Neural progenitor cell (in vitro differentiated cells): ENCODE results near the gene HABP4. TPM values are rescaled to one million over a fixed set of nuclear protein-coding genes. Genes with fewer than 3 reads are reported as not detected.

ENCODE experiments used
- DNase-seq: peaks from one replicate; pipeline ENCODE4 v3.0.0-alpha.2; 2016; ENCODE audit warnings: low spot score
- H2AFZ ChIP-seq: fragments of 200-600 bp; sonication (generic); replicated peaks from 2 replicates; pipeline ENCODE4 v1.6.1; 2016; ENCODE audit warnings: antibody characterized with exemption
- H3F3A ChIP-seq: fragments of 200-600 bp; sonication (generic); 2 replicates; pipeline ENCODE4 v1.6.1; 2016; ENCODE audit warnings: antibody characterized with exemption, low read depth
- H3K27ac ChIP-seq: fragments of 200-600 bp; sonication (generic); 2 replicates; pipeline ENCODE4 v1.5.1; 2016; ENCODE audit warnings: mild to moderate bottlenecking
- H3K27me3 ChIP-seq: fragments of 200-600 bp; sonication (generic); 2 replicates; pipeline ENCODE4 v1.6.1; 2016; ENCODE audit warnings: mild to moderate bottlenecking, moderate library complexity
- H3K36me3 ChIP-seq: fragments of 200-600 bp; sonication (generic); 2 replicates; pipeline ENCODE4 v1.5.1; 2016
- H3K4me1 ChIP-seq: fragments of 200-600 bp; sonication (generic); 2 replicates; pipeline ENCODE4 v1.6.1; 2016; ENCODE audit warnings: mixed run types
- H3K4me2 ChIP-seq: fragments of 200-600 bp; sonication (generic); 2 replicates; pipeline ENCODE4 v1.6.1; 2016
- H3K4me3 ChIP-seq: fragments of 200-600 bp; sonication (generic); 2 replicates; pipeline ENCODE4 v1.5.1; 2016
- H3K79me2 ChIP-seq: fragments of 200-600 bp; sonication (generic); 2 replicates; pipeline ENCODE4 v1.6.1; 2016; ENCODE audit warnings: low read depth
- H3K9ac ChIP-seq: fragments of 200-600 bp; sonication (generic); 2 replicates; pipeline ENCODE4 v1.6.1; 2016
- H3K9me3 ChIP-seq: fragments of 200-600 bp; sonication (generic); 2 replicates; pipeline ENCODE4 v1.5.1; 2016; ENCODE audit warnings: low read depth
- H4K20me1 ChIP-seq: fragments of 200-600 bp; sonication (generic); 2 replicates; pipeline ENCODE4 v1.6.1; 2016; ENCODE audit warnings: low read depth
- H3K27ac Mint-ChIP-seq: 3 replicates; pipeline ENCODE4 v1.8.0; 2021; ENCODE audit warnings: mixed read lengths
- H3K27me3 Mint-ChIP-seq: 2 replicates; pipeline ENCODE4 v1.8.0; 2022; ENCODE audit warnings: low read depth, mild to moderate bottlenecking, inconsistent platforms, moderate library complexity, mixed read lengths; ENCODE audit not compliant: insufficient read depth
- H3K36me3 Mint-ChIP-seq: 3 replicates; pipeline ENCODE4 v1.8.0; 2021; ENCODE audit warnings: mixed read lengths
- H3K4me1 Mint-ChIP-seq: 3 replicates; pipeline ENCODE4 v1.8.0; 2021; ENCODE audit warnings: mixed read lengths
- H3K4me3 Mint-ChIP-seq: 3 replicates; pipeline ENCODE4 v1.8.0; 2021; ENCODE audit warnings: mild to moderate bottlenecking, moderate library complexity, mixed read lengths
- H3K9me3 Mint-ChIP-seq: 3 replicates; pipeline ENCODE4 v1.8.0; 2020; ENCODE audit warnings: mixed read lengths
- CTCF ChIP-seq: fragments of 200-600 bp; sonication (generic); IDR thresholded peaks from 2 replicates; pipeline ENCODE4 v1.5.1; 2017; ENCODE audit warnings: antibody characterized with exemption, mild to moderate bottlenecking
- EZH2 ChIP-seq: fragments of 200-600 bp; sonication (generic); IDR thresholded peaks from 2 replicates; pipeline ENCODE4 v1.6.1; 2017; ENCODE audit warnings: antibody characterized with exemption, mild to moderate bottlenecking, moderate library complexity
- EZH2phosphoT487 ChIP-seq: fragments of 200-600 bp; sonication (generic); IDR thresholded peaks from 2 replicates; pipeline ENCODE4 v1.6.1; 2017; ENCODE audit warnings: antibody characterized with exemption
- total RNA-seq: library from RNA; depleted of rRNA; stranded (reverse); fragments of >200 nt; gene quantifications from 2 replicates; pipeline ENCODE4 v1.2.3, GENCODE V29; 2015; ENCODE audit warnings: low replicate concordance

The HABP4 gene
- total RNA-seq, 1 donor from 2014 or later, result 12.3 TPM

GRCh38 chr9:96487949-96488348, 38.0 kb downstream of the HABP4 start:
- peaks cover 31% of the 10 kb centered on the region for H3K36me3 Mint-ChIP-seq

GRCh38 chr9:96489482-96489979, 39.6 kb downstream of the HABP4 start:
- TF ChIP-seq CTCF (no peak), EZH2phosphoT487 (no peak)
- H3K9ac ChIP-seq, result no peak overlapping the region
- H3K4me1 ChIP-seq, result peaks cover 5% of the 10 kb centered on the region
- peak overlapping the region; percentile 92 for H3K27ac Mint-ChIP-seq
- DNase-seq, result no peak
- no peaks in the 10 kb centered on the region for H3K79me2 ChIP-seq
- no peaks in the 10 kb centered on the region for H4K20me1 ChIP-seq
- H3K4me3 ChIP-seq, result no peak overlapping the region
- no peak overlapping the region for H2AFZ ChIP-seq
- H3K9me3 Mint-ChIP-seq, result no peaks in the 10 kb centered on the region
- H3K27ac ChIP-seq, result no peak overlapping the region
- H3F3A ChIP-seq, result no peaks in the 10 kb centered on the region
- H3K36me3 Mint-ChIP-seq, result peaks cover 21% of the 10 kb centered on the region
- H3K4me1 Mint-ChIP-seq, result peaks cover 7% of the 10 kb centered on the region
- H3K36me3 ChIP-seq, result no peaks in the 10 kb centered on the region
- H3K4me3 Mint-ChIP-seq, result no peak overlapping the region
- no peaks in the 10 kb centered on the region for H3K9me3 ChIP-seq
- no peaks in the 10 kb centered on the region for H3K27me3 ChIP-seq
- no peak overlapping the region for H3K4me2 ChIP-seq
- peaks cover 5% of the 10 kb centered on the region for H3K27me3 Mint-ChIP-seq

More at GRCh38 chr9:96487949-96488348, 38.0 kb downstream of the HABP4 start:
- Mint-ChIP-seq H3K4me1 (peaks cover 7% of the 10 kb centered on the region), H3K27ac (no peak overlapping the region), H3K27me3 (peaks cover 2% of the 10 kb centered on the region), H3K9me3 (no peaks in the 10 kb centered on the region), H3K4me3 (no peak overlapping the region)
- H3K4me3 ChIP-seq, result no peak overlapping the region
- H3K36me3 ChIP-seq, result no peaks in the 10 kb centered on the region
- TF ChIP-seq CTCF (no peak), EZH2 (no peak), EZH2phosphoT487 (no peak)
- no peaks in the 10 kb centered on the region for H3K79me2 ChIP-seq
- H3F3A ChIP-seq, result no peaks in the 10 kb centered on the region
- no peaks in the 10 kb centered on the region for H3K9me3 ChIP-seq
- H3K9ac ChIP-seq, result no peak overlapping the region
- H4K20me1 ChIP-seq, result no peaks in the 10 kb centered on the region
- H3K4me1 ChIP-seq, result no peaks in the 10 kb centered on the region
- DNase-seq, result no peak
- no peak overlapping the region for H3K27ac ChIP-seq
- no peak overlapping the region for H3K4me2 ChIP-seq
- no peak overlapping the region for H2AFZ ChIP-seq
- no peaks in the 10 kb centered on the region for H3K27me3 ChIP-seq

GRCh38 chr9:96490534-96491078, 40.6 kb downstream of the HABP4 start:
- no peak overlapping the region for H3K4me3 Mint-ChIP-seq
- Histone ChIP-seq H3K4me2 (no peak overlapping the region), H3K36me3 (no peaks in the 10 kb centered on the region), H3K9ac (no peak overlapping the region), H3K9me3 (no peaks in the 10 kb centered on the region), H3F3A (no peaks in the 10 kb centered on the region), H3K79me2 (no peaks in the 10 kb centered on the region), H4K20me1 (no peaks in the 10 kb centered on the region), H3K4me1 (peaks cover 5% of the 10 kb centered on the region), H3K27ac (no peak overlapping the region), H2AFZ (no peak overlapping the region), H3K4me3 (no peak overlapping the region), H3K27me3 (no peaks in the 10 kb centered on the region)
- no peak overlapping the region for H3K27ac Mint-ChIP-seq
- H3K27me3 Mint-ChIP-seq, result peaks cover 5% of the 10 kb centered on the region
- no peaks in the 10 kb centered on the region for H3K9me3 Mint-ChIP-seq
- peaks cover 17% of the 10 kb centered on the region for H3K36me3 Mint-ChIP-seq
- DNase-seq, result no peak
- H3K4me1 Mint-ChIP-seq, result peaks cover 9% of the 10 kb centered on the region
- TF ChIP-seq EZH2 (no peak), CTCF (no peak), EZH2phosphoT487 (no peak)
